ENCODE data around the gene MYCT1.
"Not testable (repeated sequence)": the region's sequence is repeated elsewhere in the genome, so short reads cannot be mapped to it uniquely, and the experiment has no call there.

The MYCT1 gene, protein sequence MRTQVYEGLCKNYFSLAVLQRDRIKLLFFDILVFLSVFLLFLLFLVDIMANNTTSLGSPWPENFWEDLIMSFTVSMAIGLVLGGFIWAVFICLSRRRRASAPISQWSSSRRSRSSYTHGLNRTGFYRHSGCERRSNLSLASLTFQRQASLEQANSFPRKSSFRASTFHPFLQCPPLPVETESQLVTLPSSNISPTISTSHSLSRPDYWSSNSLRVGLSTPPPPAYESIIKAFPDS

DNA sequence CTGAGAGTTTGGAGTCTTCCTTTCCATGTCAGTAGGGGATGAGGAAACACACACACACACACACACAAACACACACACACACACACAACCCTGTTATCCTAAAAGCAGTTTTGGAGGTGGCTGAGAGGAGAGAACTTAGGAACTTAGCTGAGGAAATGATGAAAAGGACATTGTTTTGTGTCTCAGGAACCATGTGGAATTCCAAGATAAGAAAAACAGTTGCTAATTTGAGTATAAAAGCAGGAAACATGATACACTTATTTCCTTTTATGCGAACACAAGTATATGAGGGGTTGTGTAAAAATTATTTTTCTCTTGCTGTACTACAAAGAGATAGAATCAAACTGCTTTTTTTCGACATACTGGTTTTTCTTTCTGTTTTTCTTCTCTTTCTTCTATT is at the start of gene MYCT1:
Gene MYCT1 (plus strand): TSS at position 264 of the 400 bp plus-strand sequence. CDS start 6 bp downstream, at position 270.
- DNase-seq: no peak

DNA sequence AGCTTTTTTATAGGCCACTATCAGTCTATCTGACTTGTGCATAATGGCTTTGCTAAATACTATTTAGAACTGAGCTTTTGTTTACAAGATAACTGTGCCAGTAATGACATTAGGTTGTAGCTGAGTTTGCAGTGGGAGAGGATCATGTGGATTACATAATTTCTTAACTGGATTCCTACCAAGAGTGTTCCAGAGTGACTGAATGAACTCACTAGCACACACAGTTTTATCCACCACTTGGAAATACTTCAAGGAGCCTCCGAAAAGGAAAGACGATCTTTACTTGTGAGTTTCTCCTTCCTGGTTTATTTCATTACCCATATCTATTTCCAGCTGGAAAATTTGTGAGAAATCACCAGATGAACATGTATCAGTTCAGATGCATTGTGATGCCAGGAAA is 49.6 kb upstream of the MYCT1 start:
- no peak for DNase-seq

DNA sequence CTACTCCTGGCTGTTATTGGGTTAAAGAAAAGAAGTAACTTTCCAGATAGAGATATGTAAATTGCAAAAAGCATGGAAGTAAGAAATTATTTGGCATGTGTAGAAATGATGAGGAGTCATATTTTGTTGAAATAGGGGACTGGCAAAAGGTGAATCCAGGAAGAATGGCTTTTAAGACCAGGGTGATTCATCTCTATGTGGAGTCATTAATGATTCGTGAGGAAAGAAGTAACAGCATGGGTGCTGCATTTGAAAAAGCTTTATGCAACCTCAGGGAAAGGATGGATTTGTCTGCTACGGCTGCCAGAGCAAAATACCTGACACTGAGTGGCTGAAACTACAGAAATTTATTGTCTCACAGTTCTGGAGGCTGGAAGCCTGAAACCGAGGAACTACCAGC is 45.7 kb upstream of the MYCT1 start:
- DNase-seq: no peak

DNA sequence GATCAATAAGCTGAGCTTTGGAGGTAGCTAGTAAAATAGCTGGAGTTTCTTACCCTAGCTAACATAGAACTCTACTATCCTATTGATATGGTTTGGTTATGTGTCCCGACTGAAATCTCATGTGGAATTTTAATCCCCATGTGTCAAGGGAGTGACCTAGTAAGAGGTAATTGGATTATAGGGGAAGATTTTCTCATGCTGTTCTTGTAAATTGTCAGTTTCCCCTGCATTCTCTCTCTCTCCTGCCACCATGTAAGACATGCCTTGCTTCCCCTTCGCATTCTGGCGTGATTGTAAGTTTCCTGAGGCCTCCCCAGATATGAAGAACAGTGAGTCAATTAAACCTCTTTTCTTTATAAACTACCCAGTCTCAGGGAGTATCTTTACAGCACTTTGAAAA is 35.9 kb upstream of the MYCT1 start:
- DNase-seq: no peak

DNA sequence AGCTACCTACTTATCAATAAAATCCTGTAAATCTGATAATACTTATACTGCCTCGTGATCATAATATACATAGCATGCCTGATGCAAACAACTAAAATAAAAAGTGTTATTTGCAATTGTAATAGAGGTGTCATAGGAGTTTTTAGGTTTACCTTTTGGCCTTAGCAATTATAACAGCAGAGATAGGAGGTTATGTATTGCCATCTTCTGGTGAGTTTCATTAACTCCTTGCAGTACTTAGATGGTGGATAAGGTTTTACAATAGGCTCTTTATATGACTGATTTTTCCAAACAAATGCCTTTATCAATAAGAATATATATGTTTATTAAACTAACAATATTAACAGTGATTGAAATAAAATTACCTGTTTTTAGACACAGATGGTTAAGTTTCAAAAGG is 27.8 kb upstream of the MYCT1 start:
- DNase-seq: no peak

DNA sequence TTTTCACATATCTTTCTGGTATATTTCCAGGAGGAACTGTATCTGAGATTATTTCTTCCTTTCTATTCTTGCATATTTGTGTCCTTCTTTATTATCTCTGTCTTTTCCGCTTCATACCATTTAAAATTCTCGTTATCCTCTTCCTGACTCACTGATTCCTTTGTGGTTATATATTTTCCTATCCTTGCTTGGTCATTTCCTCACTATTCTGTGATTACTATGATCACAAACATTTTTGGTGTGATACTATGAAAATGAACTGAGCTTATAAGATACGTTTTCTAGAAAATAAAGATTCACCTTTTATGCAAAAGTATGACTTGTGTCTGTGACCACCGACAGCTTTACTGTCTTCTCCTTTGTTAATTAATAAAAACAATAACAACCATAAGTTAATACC is 26.5 kb upstream of the MYCT1 start:
- no peak for DNase-seq

DNA sequence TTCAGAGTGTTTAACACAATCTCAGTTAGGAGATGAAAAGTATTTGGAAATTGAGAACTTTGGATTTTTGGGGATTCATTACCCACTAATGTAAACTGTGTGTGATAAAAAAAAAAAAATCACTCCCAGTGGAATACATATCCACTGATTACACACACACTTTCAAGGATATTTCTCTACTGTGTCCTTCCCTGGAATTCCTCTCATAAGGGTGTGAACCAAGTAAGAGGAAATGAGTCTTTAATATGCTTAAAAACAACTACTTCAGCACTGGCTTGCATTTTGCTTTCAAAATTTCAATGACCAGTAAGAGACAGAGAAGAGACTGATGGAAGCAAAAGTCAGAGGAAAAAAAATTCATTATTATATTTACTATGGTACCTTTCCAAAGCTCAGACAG is 24.5 kb upstream of the MYCT1 start:
- DNase-seq: no peak

DNA sequence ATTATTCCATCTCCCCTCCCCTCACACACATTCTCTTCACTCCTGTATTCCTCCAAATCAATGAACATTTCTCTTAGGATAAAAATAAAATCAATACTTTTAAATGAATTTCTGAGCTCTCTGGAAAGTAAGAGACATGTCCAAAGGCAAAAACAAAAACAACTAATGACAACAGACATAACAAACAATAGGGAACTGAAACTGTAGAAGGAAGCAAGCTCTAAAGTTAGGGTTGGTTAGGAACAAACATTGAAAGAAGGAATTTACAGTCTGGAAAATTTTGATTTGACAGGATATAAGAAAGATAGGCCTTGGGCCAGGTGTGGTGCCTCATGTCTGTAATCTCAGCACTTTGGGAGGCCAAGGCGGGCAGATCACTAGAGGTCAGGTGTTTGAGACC is 17.5 kb upstream of the MYCT1 start:
- DNase-seq: no peak

DNA sequence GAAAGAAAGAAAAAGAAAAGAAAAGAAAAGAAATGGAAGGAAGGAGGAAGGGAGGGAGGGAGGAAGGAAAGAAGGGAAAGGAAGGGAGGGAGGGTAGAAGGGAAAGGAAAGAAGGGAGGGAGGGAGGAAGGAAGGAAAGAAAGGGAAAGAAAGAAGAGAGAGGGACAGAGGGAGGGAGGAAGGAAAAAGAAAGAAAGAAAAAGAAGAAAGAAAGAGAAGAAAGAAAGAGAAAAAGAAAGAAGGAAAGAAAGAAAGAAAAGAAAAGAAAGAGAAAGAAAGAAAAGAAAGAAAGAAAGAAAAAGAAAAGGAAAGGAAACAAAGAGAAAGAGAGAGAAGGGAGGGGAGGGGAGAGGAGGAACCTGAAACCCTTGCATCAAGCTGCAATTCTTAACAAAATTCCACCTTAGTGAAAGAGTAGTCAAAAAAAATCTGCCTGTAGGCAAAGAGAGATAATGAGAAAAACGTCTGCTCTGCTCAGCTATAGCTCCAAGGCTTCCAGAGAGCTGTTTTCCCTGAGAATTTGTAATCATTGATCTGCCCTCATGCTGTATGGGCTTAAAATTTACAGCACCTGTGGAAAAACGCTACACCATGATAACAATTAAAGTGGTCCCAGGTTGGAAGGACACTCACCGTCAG is 16.7 kb upstream of the MYCT1 start:
- no peak for DNase-seq

DNA sequence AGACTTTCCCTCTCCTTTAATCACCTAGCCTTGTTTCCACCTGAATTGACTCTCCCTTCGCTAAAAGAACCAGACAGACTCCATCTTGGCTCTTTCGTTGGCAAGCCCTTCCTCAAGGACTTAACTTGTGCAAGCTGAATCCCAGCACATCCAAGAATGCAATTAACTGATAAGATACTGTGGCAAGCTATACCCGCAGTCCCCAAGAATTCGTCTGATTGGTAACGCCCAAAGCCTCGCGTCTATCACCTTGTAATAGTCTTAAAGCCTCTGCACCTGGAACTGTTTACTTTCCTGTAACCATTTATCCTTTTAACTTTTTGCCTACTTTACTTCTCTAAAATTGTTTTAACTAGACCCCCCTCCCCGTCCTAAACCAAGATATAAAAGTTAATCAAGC is 15.6 kb upstream of the MYCT1 start:
- DNase-seq: no peak

DNA sequence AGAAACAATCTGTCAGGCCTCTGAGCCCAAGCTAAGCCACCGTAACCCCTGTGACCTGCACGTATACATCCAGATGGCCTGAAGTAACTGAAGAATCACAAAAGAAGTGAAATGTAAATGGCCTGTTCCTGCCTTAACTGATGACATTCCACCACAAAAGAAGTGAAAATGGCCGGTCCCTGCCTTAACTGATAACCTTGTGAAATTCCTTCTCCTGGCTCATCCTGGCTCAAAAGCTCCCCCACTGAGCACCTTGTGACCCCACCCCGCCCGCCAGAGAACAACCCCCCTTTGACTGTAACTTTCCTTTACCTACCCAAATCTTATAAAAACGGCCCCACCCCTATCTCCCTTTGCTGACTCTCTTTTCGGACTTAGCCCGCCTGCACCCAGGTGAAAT is 14.8 kb upstream of the MYCT1 start:
- DNase-seq: not testable (repeated sequence)

DNA sequence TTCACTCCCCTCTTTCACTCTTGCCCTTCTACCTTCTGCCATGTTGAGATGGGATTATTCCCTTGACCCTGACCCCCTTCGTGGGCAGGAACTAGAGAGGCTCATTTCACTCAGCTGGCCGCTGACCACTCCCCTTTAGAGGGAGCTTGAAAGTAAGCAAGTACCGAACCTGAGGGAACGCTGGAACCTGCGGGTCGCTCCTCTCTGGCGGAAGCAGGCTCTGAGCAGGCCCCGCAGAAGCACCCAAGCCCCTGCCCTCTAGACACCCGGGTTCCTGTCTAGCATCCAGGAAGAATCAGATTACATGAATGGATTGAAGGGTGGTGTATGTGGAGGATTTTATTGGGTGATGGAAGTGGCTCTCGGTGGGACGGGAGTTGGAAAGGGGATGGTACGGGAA is 11.9 kb upstream of the MYCT1 start:
- no peak for DNase-seq

DNA sequence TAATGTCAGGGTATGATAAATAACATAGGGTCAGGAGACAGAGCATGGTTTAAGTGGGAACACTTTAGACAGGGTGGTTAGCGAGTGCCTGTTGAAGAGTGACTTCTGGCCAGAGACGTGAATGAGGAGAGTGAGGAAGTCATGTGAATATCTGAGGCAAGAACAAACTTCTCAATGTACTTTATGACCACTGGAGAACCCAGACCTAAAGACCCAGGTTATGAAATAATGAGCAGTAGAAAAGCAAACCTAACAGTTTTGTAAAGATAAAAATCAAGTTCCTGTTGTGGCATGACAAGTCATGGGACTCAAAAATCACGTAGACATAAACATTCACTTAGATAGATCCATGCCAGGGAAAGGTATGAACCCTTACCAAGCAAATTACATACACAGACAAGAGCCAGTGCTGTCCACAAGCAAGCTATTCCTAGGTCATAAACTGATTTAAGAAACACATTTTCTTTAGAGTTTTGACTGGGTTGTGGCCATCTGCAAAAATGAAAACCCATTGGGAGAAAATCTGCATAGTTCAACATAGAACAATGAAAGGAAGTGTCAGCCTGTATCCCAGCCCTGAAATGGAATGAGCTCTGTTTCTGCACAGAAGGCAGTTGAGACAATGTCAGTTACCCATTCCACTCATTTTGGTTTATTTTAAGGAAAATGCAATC is 2.2 kb upstream of the MYCT1 start:
- DNase-seq: no peak

DNA sequence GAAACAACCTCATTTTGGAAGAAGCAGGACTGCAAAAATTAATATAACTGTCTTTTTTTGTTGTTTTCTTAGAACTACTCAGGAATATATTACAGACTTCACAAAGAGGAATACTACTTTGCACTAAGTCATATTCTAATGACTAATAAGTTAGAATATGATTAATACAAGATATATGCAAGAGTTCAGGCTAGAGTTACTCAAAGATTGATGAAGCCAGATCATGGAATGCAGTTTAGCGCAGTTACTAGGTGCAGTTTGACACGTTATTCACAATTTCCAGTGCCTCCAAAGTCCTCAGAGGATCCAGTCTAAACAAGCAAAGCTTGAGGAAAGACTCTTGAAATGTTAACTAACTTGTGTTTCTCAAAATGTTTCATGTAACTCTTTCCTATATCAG is 1.2 kb upstream of the MYCT1 start:
- no peak for DNase-seq

DNA sequence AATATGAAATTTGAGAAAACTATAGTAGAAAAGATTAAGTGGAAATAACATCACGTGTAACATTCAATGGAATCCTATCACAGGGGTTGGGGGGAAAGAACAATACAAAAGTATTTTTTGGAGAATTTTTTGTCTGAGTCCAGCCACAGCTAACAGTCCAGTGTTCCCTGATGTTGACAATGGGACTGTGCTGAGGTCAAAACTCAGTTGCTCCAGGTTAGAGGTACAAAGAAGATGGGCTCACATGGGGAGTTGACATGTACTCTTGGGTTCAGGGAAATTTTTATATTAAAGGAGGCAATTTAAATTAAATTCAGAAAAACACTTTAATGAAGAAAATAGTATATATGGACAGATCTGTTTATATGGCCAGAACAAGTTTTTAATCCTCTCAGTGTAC is 995 bp downstream of the MYCT1 start:
- DNase-seq: no peak

DNA sequence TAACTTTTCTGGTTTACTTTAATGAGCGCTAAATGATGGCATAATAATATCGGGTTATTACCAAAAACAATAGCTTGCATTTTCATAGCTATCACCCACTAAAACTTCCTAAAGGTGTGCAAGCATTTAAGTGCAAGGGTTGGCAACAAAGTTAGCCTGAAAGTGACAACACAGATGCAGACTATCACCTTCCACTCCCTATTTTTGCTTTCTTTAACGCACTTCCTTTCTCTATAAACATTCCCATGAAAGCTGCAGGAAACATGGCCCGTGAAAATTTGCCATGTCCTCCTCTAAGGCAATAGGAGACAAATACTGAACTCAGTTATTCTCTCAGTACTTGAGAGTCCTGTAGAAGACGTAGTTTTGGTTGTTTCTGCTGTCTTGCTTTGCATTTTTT is 2.7 kb downstream of the MYCT1 start:
- no peak for DNase-seq

DNA sequence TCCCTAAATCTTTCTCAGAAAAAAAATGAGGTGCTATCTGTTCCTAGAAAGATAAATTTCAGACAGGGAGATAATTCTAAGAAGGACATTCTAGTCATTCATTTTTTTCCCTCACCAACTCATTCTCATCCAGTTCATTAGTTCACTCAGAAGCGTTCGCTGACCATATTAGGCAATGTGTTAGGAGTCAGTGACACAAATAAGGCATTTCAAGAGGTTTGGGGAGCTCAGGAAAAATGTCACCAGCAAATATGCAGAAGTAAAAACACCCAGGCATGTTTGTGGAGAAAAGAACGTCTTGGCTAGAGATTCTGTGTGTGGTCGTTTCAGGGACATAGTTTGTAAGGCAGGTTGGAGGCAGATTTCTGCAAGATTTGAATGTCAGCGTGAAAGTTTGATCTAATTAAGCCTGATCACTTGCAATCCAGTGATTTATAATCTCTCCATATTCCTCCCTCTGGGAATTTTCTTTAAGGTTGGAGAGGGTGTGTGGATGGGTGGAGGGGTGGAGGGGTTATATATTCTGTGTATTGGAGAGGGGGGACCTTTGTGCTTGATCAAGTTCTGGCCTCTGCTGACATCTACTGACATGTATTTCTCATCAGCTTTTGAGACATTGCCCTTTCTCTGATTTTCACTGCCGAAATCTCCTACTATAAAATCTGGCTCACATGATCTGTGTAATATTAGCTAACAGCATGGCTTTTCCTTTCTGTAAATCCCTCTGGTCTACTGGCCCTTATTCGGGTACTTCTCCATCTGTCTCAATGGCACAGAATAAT is 3.6 kb downstream of the MYCT1 start:
- DNase-seq: no peak

DNA sequence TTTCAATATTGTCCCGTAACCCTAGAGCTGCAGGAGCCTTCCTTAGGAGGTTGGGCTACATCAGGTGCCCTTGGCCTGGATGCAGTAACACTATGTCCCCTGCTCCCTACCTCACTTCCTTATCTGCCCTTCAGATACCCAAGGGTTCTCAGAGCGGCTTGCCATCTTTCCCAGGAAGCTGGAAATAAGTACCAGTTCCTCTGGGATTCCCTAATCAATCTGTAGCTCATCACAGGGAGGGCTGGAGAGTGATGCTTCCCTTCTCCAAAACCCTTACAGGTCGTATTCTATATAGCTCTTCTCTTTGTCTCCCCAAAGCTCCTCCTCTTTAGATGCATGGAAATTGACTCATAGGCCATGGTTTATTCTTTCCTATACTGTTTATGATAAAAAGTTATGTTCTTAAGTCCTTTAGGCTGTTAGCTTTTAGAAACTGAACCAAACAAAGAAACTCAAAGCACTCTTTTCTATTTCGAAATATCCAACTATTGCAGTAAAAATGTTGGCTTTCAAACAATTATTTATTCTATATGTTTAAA is 4.2 kb downstream of the MYCT1 start:
- DNase-seq: no peak

DNA sequence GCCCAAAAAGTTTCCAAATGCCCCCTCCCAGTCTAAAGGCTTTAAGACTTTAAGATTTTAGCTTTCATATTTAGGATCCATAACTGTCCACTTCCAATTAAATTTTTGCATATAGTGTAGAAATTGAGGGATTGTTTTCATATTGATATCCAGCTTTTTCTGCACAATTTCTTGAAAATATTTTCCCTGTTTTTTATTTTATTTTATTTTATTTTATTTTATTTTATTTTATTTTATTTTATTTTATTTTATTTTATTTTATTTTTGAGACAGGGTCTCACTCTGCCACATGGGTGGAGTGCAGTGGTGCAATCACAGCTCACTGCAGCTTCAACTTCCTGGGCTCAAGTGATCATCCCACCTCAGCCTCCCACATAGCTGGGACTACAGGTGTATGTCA is 6.1 kb downstream of the MYCT1 start:
- DNase-seq: not testable (repeated sequence)

DNA sequence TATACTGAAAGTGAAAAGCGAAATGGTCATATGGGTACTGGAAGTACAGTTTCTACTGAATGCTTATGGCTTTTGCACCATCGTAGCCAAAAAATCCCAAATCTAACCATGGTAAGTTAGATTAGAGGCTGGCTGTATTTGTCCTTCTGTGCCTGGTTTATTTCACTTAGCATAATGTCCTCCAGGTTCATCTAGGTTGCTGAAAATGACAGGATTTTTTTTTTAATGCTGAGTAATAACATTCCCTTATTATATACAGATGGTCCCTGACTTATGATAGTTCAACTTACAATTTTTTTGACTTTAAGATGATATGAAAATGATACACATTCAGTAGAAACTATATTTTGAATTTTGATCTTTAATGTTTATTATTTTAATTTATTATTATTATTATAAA is 7.6 kb downstream of the MYCT1 start:
- DNase-seq: no peak

DNA sequence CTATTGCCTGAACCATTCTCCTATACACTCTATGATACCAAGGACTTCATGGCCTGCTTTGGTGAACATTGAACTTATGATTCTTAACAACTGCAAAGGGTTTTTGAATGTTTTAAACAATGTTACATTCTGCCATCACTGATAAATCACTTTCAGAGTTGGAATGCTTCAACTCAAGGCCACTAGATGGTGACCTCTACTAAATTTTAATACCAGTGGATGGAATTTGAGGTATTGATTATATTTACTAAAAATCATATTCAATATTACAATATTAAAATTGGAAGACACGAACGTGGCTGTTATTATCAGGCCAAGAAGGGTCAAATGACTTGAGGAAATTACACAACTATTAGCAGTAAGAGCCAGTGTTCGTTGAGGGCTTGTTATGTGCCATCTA is 18.6 kb downstream of the MYCT1 start:
- DNase-seq: no peak

DNA sequence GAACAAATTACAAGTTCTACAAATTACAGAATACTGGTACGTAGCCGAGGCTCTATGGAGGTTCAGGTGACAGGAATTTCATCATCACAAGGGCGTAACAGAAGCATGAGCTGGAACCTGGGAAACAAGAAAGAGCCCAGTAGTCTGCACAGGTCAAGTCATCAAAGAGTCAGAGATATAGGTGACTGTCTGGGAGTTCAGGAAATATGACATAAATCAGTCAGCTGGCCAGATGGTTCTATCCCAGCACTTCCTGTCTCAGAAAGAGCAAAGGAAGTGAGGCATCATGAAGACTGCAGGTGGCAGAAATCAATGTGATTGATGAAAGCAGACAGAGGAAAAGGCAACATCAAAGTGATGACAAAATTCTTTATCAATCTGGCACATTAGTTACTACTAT is 23.3 kb downstream of the MYCT1 start:
- no peak for DNase-seq

DNA sequence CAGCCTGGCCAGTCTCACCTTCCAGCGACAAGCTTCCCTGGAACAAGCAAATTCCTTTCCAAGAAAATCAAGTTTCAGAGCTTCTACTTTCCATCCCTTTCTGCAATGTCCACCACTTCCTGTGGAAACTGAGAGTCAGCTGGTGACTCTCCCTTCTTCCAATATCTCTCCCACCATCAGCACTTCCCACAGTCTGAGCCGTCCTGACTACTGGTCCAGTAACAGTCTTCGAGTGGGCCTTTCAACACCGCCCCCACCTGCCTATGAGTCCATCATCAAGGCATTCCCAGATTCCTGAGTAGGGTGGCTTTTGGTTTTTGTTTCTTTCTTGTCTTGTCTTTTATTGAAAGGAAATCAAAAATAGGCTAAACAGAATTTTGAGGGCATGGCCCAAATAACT is 24.3 kb downstream of the MYCT1 start:
- DNase-seq: no peak

DNA sequence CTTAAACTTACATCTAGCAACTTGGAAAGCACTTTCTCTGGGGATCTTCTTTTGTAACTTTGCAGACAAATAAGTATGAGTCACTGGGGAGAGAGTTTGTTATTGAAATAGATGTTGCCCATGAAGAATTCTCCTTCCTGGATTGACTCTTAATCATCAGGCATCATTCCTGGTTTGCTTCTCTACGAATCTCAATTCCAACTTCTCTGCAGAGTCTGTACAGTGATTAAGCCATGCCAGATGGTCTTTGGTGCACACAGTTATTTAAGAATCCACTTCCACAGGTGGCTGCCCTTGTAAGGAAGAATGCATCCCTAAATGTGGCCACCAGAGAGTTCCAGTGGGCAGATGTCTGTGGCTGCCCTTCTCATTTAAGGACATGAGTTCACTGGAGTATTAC is 25.7 kb downstream of the MYCT1 start:
- no peak for DNase-seq

All from NCI-H1417 treated with DMSO at 0.1 percent for 48 hours (cell line).